Osteocyte (in vitro differentiated cells): Measurements from ENCODE around the gene CENPA. TPM values are rescaled to one million over a fixed set of nuclear protein-coding genes. Genes with fewer than 3 reads are reported as not detected.
A peak's percentile ranks its signal among the peaks of the same experiment; 100 is the strongest.
"Not testable (repeated sequence)": the region's sequence is repeated elsewhere in the genome, so short reads cannot be mapped to it uniquely, and the experiment has no call there.

Experiments
- DNase-seq: peaks from one replicate; pipeline ENCODE4 v3.0.0; 2021; ENCODE audit warnings: mixed read lengths; ENCODE audit not compliant: unreplicated experiment; ENCODE audit errors: extremely low spot score
- H3K27ac Mint-ChIP-seq: one replicate; pipeline ENCODE4 v1.8.0; 2021; ENCODE audit warnings: mild to moderate bottlenecking, mixed read lengths; ENCODE audit not compliant: unreplicated experiment
- H3K27me3 Mint-ChIP-seq: one replicate; pipeline ENCODE4 v1.8.0; 2021; ENCODE audit warnings: mixed read lengths; ENCODE audit not compliant: unreplicated experiment
- H3K36me3 Mint-ChIP-seq: one replicate; pipeline ENCODE4 v1.8.0; 2021; ENCODE audit warnings: mixed read lengths; ENCODE audit not compliant: unreplicated experiment
- H3K4me1 Mint-ChIP-seq: one replicate; pipeline ENCODE4 v1.8.0; 2021; ENCODE audit warnings: mixed read lengths; ENCODE audit not compliant: unreplicated experiment
- H3K4me3 Mint-ChIP-seq: one replicate; pipeline ENCODE4 v1.8.0; 2021; ENCODE audit warnings: mild to moderate bottlenecking, moderate library complexity, mixed read lengths; ENCODE audit not compliant: unreplicated experiment
- H3K9me3 Mint-ChIP-seq: one replicate; pipeline ENCODE4 v1.8.0; 2021; ENCODE audit warnings: mixed read lengths; ENCODE audit not compliant: unreplicated experiment
- CTCF ChIP-seq: fragments of 200-600 bp; sonication (generic); IDR thresholded peaks from 2 replicates; pipeline ENCODE4 v1.5.0; 2021; ENCODE audit warnings: antibody characterized with exemption, mild to moderate bottlenecking, moderate library complexity
- total RNA-seq: library from RNA; stranded (reverse); gene quantifications from 2 replicates; pipeline ENCODE4 v1.2.1, GENCODE V29; 2021

CENPA gene
- total RNA-seq, 1 donor from 2014 or later: 4.6 TPM

GRCh38 chr2:26756337-26756736 is 29.5 kb upstream of the CENPA start:
- no peak for TF ChIP-seq CTCF
- H3K36me3 Mint-ChIP-seq: no peaks in the 10 kb centered on the region
- peaks cover 1% of the 10 kb centered on the region for H3K9me3 Mint-ChIP-seq
- H3K27ac Mint-ChIP-seq: no peak overlapping the region
- H3K4me3 Mint-ChIP-seq: no peak overlapping the region
- H3K4me1 Mint-ChIP-seq: peaks cover 32% of the 10 kb centered on the region
- no peak for DNase-seq
- no peaks in the 10 kb centered on the region for H3K27me3 Mint-ChIP-seq

DNA sequence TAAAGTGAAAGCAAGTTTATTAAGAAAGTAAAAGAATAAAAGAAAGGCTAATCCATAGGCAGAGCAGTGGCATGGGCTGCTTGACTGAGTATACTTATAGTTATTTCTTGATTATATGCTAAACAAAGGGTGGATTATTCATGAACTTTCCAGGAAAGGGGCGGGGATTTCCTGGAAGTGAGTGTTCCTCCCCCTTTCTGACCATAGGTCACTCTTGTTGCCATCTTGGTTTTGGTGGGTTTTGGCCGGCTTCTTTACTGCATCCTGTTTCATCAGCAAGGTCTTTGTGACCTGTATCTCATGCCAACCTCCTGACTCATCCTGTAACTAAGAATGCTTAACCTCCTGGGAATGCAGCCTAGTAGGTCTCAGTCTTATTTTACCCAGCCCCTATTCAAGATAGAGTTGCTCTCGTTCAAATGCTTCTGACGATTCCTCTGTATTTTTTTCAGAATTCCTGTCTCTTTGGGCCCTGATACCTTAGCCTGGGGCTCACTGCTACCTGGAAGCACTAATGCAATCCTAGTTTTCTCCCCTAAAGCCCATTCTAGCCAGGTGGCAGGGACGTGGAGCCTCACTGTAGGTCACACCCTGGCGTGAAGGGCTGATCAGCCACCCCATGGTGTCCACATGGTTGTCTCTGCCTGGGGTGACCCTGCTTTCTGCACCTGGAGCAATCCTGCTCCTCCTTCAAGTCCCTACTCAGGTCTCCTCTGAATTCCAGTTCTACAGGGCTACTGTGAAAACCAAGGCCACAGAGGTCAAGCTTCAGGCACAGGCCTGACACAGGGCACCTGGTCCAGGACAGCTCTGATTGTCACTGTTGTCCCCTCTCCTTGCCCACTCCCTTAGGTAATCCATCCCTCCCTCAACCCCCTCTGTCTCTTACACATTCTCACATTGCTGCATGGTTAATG is 27.7 kb upstream of the CENPA start:
- H3K27ac Mint-ChIP-seq: peak overlapping the region; percentile 78
- no peak for TF ChIP-seq CTCF
- no peak for DNase-seq
- H3K36me3 Mint-ChIP-seq: no peaks in the 10 kb centered on the region
- H3K9me3 Mint-ChIP-seq: no peaks in the 10 kb centered on the region
- no peak overlapping the region for H3K4me3 Mint-ChIP-seq
- H3K27me3 Mint-ChIP-seq: no peaks in the 10 kb centered on the region
- peaks cover 24% of the 10 kb centered on the region for H3K4me1 Mint-ChIP-seq

DNA sequence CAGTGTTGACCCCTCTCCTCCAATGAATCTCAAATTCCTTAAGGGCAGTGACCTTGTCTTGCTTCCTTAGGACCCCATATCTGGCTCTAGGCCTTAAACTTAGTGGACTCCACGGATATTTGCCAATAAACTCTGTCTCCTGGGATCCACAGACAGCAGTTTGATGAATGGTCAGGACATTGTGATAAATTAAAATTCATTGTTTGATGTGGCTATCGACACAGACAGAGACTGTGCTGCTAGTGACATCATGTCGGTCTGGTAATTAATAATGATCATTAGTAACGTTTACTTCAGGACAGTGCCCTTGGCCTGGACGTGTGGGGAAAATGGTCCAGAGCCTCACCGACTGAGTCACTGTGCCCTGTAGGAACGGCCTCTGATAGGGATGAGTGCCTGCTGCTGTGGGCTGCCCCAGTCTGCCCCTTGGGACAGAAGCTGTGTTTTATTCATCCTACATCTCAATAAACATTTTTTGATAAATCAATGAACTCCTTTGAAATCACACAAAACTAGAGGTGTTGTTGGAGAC is 27.0 kb upstream of the CENPA start:
- peak overlapping the region; percentile 78 for H3K27ac Mint-ChIP-seq
- no peaks in the 10 kb centered on the region for H3K27me3 Mint-ChIP-seq

DNA sequence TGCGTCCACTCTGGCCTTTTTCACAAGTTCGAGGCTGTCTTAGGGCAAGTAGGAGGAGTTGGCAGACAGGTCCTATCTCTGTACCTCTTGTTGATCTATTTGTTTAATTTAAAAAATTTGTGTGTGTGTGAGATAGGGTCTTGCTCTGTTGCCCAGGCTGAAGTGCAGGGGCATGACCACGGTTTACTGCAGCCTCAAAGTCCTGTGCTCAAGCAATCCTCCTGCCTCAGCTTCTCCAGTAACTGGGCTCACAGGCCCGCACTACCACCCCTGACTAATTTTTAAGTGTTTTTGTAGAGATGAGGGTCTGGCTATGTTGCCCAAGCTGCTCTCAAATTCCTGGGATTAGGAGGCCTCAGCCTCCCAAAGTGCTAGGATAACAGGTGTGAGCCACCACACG is 26.0 kb upstream of the CENPA start:
- H3K4me3 Mint-ChIP-seq: no peak overlapping the region
- no peaks in the 10 kb centered on the region for H3K27me3 Mint-ChIP-seq
- peaks cover 34% of the 10 kb centered on the region for H3K4me1 Mint-ChIP-seq
- H3K36me3 Mint-ChIP-seq: no peaks in the 10 kb centered on the region
- H3K9me3 Mint-ChIP-seq: no peaks in the 10 kb centered on the region
- no peak for DNase-seq
- no peak for TF ChIP-seq CTCF
- no peak overlapping the region for H3K27ac Mint-ChIP-seq

More for the DNA sequence above, 27.0 kb upstream of the CENPA start:
- Mint-ChIP-seq H3K36me3 (no peaks in the 10 kb centered on the region), H3K4me3 (no peak overlapping the region), H3K9me3 (no peaks in the 10 kb centered on the region), H3K4me1 (peaks cover 28% of the 10 kb centered on the region)
- no peak for DNase-seq
- TF ChIP-seq CTCF: no peak

GRCh38 chr2:26760991-26761390 is 24.9 kb upstream of the CENPA start:
- H3K4me1 Mint-ChIP-seq: peaks cover 45% of the 10 kb centered on the region
- not testable (repeated sequence) for H3K9me3 Mint-ChIP-seq, H3K27ac Mint-ChIP-seq, H3K27me3 Mint-ChIP-seq, H3K4me3 Mint-ChIP-seq, H3K36me3 Mint-ChIP-seq, DNase-seq
